GM19455 (cell line): ENCODE data around the gene OR51G2.
"Not testable (repeated sequence)": the region's sequence is repeated elsewhere in the genome, so short reads cannot be mapped to it uniquely, and the experiment has no call there.

ENCODE experiments used
- ATAC-seq: cut with Tn5 transposase; IDR thresholded peaks from one replicate; pipeline ENCODE4 v1.9.1; 2021; ENCODE audit not compliant: unreplicated experiment

Gene OR51G2, protein sequence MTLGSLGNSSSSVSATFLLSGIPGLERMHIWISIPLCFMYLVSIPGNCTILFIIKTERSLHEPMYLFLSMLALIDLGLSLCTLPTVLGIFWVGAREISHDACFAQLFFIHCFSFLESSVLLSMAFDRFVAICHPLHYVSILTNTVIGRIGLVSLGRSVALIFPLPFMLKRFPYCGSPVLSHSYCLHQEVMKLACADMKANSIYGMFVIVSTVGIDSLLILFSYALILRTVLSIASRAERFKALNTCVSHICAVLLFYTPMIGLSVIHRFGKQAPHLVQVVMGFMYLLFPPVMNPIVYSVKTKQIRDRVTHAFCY

GRCh38 chr11:4919250-4919649 is at the start of gene OR51G2:
Gene OR51G2 (minus strand): TSS chr11:4919350. CDS start chr11:4915663, 3,687 bp downstream.
- ATAC-seq = no peak

GRCh38 chr11:4962816-4963215 is 43.7 kb upstream of the OR51G2 start:
- ATAC-seq = no peak

GRCh38 chr11:4960877-4961276 is 41.7 kb upstream of the OR51G2 start:
- no peak for ATAC-seq

DNA sequence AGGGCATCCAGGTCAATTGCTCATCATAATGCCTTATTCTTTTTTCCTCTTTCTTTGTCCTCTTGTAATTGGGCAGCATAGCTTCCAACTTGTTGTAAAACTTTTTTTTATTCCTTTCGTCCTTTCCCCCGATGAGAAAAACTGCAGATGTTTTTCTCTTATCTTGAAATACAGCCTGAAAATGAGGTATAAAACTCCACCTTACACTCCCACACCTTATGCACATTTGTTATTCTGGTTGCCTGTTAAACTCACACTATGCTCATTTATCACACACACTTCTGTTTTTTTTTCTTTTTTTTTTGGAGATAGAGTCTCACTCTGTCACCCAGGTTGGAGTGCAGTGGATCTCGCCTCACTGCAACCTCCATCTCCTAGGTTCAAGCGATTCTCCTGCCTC is 38.2 kb upstream of the OR51G2 start:
- no peak for ATAC-seq

DNA sequence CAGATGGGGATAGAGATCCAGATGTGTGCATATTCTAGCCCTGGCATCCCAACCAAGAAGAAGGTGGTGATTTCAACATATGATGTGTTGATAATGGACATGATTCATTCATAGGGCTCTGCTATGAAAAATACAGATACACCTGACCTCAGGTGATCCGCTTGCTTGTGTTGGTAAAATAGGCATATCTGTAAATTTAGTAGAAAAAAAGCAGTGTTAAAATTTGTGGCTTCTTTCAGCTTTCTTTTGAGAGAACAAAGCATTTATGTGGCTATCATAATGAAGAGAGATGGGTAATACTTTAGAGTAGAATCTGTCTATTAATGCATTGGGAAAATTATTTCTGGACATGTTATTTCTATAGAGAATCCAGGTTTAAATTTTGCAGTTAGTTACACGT is 36.5 kb upstream of the OR51G2 start, which contains the start of gene OR51A2:
Gene OR51A2, minus strand, starts transcription at position 101 of the 400 bp plus-strand sequence. Its CDS starts 0 bp downstream, at position 101.
- not testable (repeated sequence) for ATAC-seq

DNA sequence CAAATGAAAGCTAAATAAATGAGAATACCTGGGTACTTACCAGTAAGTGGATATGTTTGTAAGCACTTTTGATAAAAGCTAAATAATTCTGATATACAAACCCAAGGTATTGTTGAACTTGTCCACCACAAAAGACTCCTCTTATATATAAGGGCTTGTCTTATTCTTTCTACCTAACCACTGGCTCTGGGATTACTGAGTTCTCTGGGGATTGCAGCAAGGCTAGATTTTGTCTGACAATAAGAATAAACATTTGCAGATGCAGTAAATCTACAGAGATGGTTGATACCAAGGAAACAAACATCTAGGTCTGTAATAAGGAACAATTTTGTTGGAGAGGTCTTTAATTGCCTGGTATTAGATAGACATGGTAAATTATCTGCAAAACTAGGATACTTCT is 28.4 kb upstream of the OR51G2 start, which contains the start of gene OR51A4:
Gene OR51A4, minus strand, starts transcription at position 101 of the 400 bp plus-strand sequence. CDS start 505 bp downstream, outside the sequence.
- no peak for ATAC-seq

DNA sequence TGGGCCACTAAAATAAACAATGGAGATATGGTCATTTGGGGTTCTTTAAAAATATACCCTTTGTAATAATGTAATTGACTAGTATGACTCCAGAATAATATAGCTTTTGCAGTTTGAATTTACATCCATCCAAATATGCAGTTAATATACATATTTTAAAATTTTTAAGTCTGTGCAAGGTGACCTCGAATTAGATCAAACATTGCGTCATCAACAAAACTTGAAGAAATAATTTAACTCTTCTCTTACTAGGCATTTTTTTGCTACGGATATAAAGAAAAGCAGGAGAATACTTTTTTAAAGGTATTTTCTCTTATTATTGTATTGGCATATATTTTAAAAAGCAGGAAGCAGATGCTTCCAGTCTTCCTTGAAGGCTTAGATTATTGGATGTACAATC is 17.6 kb upstream of the OR51G2 start:
- no peak for ATAC-seq

- ATAC-seq = no peak
Measured at GRCh38 chr11:4932751-4933150, 13.6 kb upstream of the OR51G2 start.

DNA sequence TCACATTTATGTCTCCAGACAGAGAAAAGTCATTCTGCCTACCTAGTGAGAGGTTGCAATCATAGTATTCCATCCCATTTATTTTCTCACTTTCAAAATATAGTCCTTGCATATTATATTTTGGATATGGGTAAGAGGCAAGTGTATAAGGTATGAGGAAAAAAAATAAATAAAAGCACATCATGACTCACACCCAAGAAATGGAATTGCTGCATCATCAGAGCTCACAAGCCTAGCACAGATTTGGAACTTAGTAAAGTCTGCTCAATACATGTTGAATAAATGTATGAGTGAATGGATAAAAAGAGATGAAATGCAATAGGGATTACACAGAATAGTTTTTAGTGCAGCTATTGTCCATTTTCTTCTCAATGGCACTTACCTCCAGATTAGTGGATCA is 7.5 kb upstream of the OR51G2 start:
- no peak for ATAC-seq

DNA sequence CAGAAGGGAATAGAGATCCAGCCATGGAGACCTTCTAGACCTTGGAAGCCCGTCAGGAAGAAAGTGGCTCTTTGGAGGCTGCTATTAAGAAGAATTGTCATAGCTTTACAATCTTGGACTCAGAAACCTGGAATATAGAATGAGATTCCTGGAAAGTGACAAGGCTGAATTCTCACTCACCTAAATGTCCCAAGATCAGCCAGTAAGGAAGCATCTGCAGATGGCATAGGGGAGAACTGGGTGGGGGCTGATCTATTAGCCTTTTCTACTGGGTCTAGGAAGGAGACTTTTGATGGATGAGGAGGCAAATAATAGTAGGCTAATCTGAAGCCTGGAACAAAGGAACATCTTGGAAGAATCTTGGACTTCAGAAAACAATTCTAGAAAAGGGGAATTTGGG is 5.1 kb upstream of the OR51G2 start, which contains the start of gene OR51G1:
Gene OR51G1, minus strand, starts transcription at position 101 of the 400 bp plus-strand sequence. Its CDS starts 0 bp downstream, at position 101.
- no peak for ATAC-seq

- no peak for ATAC-seq
Measured at GRCh38 chr11:4922304-4922703, 3.2 kb upstream of the OR51G2 start.

DNA sequence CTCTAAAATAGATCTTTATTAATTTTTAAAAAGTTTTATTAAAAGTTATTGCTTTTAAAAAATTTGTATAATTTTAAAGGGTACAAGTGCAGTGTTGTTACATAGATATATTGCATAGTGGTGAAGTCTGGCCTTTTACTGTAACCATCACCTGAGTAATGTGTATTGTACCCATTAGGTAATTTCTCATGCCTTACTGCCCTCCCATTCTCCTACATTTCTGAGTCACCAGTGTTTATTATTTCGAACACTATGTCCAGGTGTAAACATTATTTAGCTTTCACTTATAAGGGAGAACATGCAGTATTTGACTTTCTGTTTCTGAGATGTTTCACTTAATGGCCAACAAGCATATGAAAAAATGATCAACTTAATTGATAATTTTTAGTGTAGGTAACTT is 2.6 kb upstream of the OR51G2 start:
- no peak for ATAC-seq

DNA sequence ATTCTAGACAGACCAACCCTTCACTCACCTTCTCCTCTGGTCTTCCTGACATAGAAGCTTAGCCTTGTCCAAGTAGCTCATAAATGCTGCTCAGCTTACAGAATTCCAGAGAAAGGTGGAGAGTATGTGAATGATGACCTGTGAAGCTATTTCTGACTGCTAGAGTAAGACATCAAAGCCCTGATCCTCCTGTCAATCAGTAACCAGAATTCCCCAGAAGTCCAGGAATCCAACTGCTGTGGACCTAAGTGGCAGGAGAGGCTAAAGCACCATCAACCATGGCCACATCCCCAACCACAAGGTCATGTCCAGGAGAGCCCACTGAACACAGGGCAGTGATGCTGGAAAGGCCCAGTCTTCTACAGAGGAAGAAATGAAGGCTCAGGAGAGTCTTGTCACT is 2.6 kb downstream of the OR51G2 start:
- no peak for ATAC-seq

GRCh38 chr11:4903484-4903883 is 15.7 kb downstream of the OR51G2 start, which contains the start of gene OR51A7:
Gene OR51A7 (plus strand): TSS chr11:4903783. CDS start chr11:4907370, 3,587 bp downstream.
- ATAC-seq = no peak

- no peak for ATAC-seq
Measured at GRCh38 chr11:4891996-4892640, 27.0 kb downstream of the OR51G2 start.

DNA sequence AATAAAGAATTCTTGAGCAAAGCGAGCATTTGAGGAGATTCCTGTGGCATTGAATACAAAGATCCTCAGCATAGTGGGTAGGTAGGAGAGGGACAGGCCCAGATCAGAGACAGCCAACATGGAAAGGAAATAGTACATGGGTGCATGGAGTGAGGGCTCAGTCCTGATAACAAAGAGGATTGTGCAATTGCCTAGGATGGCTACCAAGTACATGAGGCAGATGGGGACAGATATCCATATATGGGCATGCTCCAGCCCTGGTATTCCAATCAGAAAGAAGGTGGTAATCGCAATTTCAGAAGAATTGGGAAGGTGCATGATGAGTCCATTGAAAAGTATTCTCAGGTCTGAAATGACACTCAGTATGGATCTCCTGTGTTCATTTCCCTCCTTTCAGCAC is 28.9 kb downstream of the OR51G2 start:
- no peak for ATAC-seq

GRCh38 chr11:4887591-4887990 is 31.6 kb downstream of the OR51G2 start:
- ATAC-seq = no peak

DNA sequence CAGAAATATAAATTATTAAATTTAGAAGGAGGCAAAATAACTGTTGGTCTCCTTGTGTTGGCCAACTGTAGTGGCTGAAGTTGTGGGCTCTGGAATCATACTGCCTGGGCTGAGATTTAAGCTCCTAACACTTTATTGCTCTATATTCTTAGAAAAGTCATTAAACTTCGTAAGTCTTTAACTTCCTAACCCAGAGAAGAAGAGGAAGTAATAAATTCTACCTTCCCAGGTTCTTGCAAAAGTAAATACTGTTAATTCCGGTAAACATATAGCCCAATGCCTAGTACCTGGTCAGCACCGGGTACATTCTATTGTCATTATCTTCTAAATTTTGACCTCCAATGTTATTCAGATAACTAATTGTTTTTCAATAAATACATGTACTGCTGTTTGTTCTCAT is 33.0 kb downstream of the OR51G2 start:
- no peak for ATAC-seq

DNA sequence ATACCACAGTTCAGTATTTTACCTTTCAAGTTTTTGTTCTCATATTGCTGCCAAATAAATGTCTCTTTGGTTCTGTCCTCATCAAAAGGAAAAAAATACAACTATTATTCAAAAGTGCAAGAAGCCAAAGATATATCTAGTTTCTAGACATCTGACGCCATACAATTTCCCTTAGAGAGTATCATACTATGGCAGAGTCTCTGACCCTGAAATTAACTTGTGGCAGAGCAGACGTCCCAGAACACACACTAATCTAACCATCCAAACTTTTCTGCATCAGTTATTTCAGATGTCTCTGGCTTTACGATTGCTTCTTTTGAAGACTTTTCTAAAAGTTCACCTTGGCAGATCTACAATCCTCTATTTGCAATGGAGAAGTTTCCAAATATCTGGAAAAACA is 34.8 kb downstream of the OR51G2 start:
- ATAC-seq = no peak

DNA sequence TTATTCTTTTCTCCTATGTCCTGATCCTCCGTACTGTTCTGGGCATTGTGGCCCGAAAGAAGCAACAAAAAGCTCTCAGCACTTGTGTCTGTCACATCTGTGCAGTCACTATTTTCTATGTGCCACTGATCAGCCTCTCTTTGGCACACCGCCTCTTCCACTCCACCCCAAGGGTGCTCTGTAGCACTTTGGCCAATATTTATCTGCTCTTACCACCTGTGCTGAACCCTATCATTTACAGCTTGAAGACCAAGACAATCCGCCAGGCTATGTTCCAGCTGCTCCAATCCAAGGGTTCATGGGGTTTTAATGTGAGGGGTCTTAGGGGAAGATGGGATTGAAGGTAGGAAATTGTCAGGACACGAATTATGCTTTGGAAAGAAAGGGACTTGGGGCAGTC is 36.6 kb downstream of the OR51G2 start:
- no peak for ATAC-seq

DNA sequence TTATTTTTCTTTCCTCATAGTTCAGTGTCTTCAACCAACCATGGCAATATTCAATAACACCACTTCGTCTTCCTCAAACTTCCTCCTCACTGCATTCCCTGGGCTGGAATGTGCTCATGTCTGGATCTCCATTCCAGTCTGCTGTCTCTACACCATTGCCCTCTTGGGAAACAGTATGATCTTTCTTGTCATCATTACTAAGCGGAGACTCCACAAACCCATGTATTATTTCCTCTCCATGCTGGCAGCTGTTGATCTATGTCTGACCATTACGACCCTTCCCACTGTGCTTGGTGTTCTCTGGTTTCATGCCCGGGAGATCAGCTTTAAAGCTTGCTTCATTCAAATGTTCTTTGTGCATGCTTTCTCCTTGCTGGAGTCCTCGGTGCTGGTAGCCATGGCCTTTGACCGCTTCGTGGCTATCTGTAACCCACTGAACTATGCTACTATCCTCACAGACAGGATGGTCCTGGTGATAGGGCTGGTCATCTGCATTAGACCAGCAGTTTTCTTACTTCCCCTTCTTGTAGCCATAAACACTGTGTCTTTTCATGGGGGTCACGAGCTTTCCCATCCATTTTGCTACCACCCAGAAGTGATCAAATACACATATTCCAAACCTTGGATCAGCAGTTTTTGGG is 37.2 kb downstream of the OR51G2 start, which contains the start of gene OR51T1:
Gene OR51T1, plus strand, starts transcription at position 41 of the 641 bp plus-strand sequence. Its CDS starts 0 bp downstream, at position 41.
- no peak for ATAC-seq

- no peak for ATAC-seq
Measured at GRCh38 chr11:4881188-4881587, 38.0 kb downstream of the OR51G2 start.
